Thyroid gland (tissue), 4 donors: ENCODE results near the gene MAPT.

Source experiments
- CTCF ChIP-seq, 6 experiments: fragments of 200-600 bp in 3 of 6; fragments of 450-650 bp in 3 of 6; sonication (generic) in 3 of 6; IDR thresholded peaks; one replicate each; pipeline ENCODE4 v1.5.1; 2016 to 2019; ENCODE audit warnings: antibody characterized with exemption in 6 of 6, mild to moderate bottlenecking in 2 of 6, inconsistent platforms in 1 of 6, moderate library complexity in 1 of 6
- POLR2A ChIP-seq, 2 donors: fragments of 450-650 bp; IDR thresholded peaks; one replicate each; pipeline ENCODE4 v1.6.1; 2017; ENCODE audit warnings: antibody characterized with exemption in 2 of 2, mild to moderate bottlenecking in 2 of 2, moderate library complexity in 1 of 2

DNA sequence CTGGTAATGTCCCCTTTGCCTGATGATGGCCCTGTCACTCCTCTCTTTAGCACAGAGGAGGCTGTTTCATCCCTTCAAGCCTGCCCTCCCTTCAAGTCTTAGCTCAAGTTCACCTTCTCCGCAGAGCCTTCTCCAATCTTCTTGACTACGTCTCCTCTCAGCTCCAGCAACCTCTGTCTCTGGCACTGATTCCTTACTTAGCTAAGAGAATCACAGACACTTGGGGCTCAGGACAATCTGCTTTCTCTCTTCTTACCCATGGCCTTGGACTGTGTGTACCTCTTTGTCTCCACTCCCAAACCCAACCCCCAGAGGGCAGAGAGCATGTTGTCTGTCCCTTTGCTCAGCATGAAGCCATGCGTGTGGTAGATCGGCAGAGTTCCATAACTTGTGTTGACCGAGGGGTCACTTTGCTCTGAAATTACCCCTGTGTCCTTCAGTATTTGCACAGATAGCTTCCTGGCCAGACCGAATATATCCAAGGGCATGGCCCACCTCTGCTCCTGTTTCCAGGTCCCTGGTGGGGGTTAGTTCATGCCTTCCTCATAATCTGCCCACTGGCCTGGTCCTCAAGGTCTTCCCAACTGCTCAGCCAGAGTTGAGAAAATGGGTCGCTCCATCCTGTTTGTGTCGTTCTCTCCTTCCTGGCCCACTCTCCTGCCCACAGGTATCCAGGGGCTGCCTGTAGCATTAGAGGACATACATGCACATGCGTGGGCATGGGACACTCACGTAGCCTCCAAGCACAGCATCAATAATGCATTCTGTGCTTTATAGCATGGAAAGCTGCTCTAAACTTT lies 41.6 kb downstream of the MAPT start:
- TF ChIP-seq CTCF (IDR thresholded peaks at IDR 0.05), result no peak
- TF ChIP-seq POLR2A (IDR thresholded peaks at IDR 0.05), result no peak
